WTC11 (cell line): ENCODE measurements around the gene TEN1.

ENCODE experiments used
- CBFB ChIP-seq: sonication (generic); formaldehyde crosslinking; IDR thresholded peaks from 2 replicates; pipeline ENCODE4 v1.8.1; 2022; ENCODE audit warnings: mild to moderate bottlenecking, low read depth, missing genetic modification reagents
- CREB1 ChIP-seq: sonication (generic); formaldehyde crosslinking; IDR thresholded peaks from 2 replicates; pipeline ENCODE4 v1.8.0; 2023; ENCODE audit warnings: mild to moderate bottlenecking, missing genetic modification reagents
- IRF2 ChIP-seq: sonication (generic); formaldehyde crosslinking; IDR thresholded peaks from 2 replicates; pipeline ENCODE4 v1.8.0; 2022; ENCODE audit warnings: low read depth, missing genetic modification reagents, borderline replicate concordance
- NFYB ChIP-seq: sonication (generic); formaldehyde crosslinking; conservative IDR thresholded peaks from 2 replicates; pipeline ENCODE4 v1.8.0; 2022; ENCODE audit warnings: low read depth, missing genetic modification reagents
- SP1 ChIP-seq: sonication (generic); formaldehyde crosslinking; conservative IDR thresholded peaks from 2 replicates; pipeline ENCODE4 v1.8.1; 2022; ENCODE audit warnings: missing genetic modification reagents
- TCF7 ChIP-seq: sonication (generic); formaldehyde crosslinking; IDR thresholded peaks from 2 replicates; pipeline ENCODE4 v1.8.0; 2022; ENCODE audit warnings: mild to moderate bottlenecking, low read depth, missing genetic modification reagents, moderate library complexity
- TEAD4 ChIP-seq: sonication (generic); formaldehyde crosslinking; IDR thresholded peaks from 2 replicates; pipeline ENCODE4 v1.8.0; 2022; ENCODE audit warnings: mild to moderate bottlenecking, missing genetic modification reagents
- ZNF317 ChIP-seq: sonication (generic); formaldehyde crosslinking; IDR thresholded peaks from 2 replicates; pipeline ENCODE4 v1.8.1; 2023; ENCODE audit warnings: low read depth, mild to moderate bottlenecking, moderate library complexity, missing genetic modification reagents, borderline replicate concordance
- TF ChIP-seq, protein P1 (sequence below): fragments of 200-600 bp; IDR thresholded peaks from 2 replicates; pipeline ENCODE4 v1.8.0; 2022; ENCODE audit warnings: antibody characterized with exemption
- TF ChIP-seq, protein P2 (sequence below): sonication (generic); formaldehyde crosslinking; conservative IDR thresholded peaks from 2 replicates; pipeline ENCODE4 v1.8.1; 2022; ENCODE audit warnings: mild to moderate bottlenecking, missing genetic modification reagents
- TF ChIP-seq, protein P3 (sequence below): sonication (generic); formaldehyde crosslinking; IDR thresholded peaks from 2 replicates; pipeline ENCODE4 v1.8.1; 2023; ENCODE audit warnings: mild to moderate bottlenecking, missing genetic modification reagents, moderate library complexity
- TF ChIP-seq, protein P4 (sequence below): sonication (generic); formaldehyde crosslinking; IDR thresholded peaks from 2 replicates; pipeline ENCODE4 v1.8.1; 2023; ENCODE audit warnings: mild to moderate bottlenecking, missing genetic modification reagents
- TF ChIP-seq, protein P5 (sequence below): sonication (generic); formaldehyde crosslinking; IDR thresholded peaks from 2 replicates; pipeline ENCODE4 v1.8.0; 2022; ENCODE audit warnings: mild to moderate bottlenecking, missing genetic modification reagents

DNA sequence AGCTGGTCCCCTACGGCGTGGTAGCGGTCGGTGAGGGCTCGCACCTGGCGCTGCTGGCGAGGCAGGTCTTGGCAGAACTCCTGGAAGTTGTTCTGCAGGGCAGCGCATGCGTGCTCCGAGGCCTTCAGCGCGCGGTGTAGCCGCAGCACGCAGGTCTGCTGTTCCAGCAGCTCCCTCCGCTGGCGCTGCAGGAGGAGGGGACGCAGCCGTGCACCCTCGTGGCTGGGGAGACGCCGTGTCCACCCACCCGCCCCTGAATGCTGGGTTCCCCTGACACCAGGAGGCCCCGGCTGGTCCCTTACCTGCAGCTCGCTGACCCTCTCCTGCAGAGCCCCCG lies 35.9 kb downstream of the TEN1 start:
- TF ChIP-seq, protein P1, sequence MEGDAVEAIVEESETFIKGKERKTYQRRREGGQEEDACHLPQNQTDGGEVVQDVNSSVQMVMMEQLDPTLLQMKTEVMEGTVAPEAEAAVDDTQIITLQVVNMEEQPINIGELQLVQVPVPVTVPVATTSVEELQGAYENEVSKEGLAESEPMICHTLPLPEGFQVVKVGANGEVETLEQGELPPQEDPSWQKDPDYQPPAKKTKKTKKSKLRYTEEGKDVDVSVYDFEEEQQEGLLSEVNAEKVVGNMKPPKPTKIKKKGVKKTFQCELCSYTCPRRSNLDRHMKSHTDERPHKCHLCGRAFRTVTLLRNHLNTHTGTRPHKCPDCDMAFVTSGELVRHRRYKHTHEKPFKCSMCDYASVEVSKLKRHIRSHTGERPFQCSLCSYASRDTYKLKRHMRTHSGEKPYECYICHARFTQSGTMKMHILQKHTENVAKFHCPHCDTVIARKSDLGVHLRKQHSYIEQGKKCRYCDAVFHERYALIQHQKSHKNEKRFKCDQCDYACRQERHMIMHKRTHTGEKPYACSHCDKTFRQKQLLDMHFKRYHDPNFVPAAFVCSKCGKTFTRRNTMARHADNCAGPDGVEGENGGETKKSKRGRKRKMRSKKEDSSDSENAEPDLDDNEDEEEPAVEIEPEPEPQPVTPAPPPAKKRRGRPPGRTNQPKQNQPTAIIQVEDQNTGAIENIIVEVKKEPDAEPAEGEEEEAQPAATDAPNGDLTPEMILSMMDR, result no peak
- TF ChIP-seq ZNF317 (CRISPR knock-in tag) (no peak), SP1 (CRISPR knock-in tag) (no peak), TCF7 (CRISPR knock-in tag) (no peak), CREB1 (CRISPR knock-in tag) (no peak), NFYB (CRISPR knock-in tag) (no peak), IRF2 (CRISPR knock-in tag) (no peak), TEAD4 (CRISPR knock-in tag) (no peak), CBFB (no peak)
- TF ChIP-seq, protein P2, sequence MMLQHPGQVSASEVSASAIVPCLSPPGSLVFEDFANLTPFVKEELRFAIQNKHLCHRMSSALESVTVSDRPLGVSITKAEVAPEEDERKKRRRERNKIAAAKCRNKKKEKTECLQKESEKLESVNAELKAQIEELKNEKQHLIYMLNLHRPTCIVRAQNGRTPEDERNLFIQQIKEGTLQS (CRISPR knock-in tag), result no peak
- TF ChIP-seq, protein P3, sequence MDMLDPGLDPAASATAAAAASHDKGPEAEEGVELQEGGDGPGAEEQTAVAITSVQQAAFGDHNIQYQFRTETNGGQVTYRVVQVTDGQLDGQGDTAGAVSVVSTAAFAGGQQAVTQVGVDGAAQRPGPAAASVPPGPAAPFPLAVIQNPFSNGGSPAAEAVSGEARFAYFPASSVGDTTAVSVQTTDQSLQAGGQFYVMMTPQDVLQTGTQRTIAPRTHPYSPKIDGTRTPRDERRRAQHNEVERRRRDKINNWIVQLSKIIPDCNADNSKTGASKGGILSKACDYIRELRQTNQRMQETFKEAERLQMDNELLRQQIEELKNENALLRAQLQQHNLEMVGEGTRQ, result no peak
- TF ChIP-seq, protein P4, sequence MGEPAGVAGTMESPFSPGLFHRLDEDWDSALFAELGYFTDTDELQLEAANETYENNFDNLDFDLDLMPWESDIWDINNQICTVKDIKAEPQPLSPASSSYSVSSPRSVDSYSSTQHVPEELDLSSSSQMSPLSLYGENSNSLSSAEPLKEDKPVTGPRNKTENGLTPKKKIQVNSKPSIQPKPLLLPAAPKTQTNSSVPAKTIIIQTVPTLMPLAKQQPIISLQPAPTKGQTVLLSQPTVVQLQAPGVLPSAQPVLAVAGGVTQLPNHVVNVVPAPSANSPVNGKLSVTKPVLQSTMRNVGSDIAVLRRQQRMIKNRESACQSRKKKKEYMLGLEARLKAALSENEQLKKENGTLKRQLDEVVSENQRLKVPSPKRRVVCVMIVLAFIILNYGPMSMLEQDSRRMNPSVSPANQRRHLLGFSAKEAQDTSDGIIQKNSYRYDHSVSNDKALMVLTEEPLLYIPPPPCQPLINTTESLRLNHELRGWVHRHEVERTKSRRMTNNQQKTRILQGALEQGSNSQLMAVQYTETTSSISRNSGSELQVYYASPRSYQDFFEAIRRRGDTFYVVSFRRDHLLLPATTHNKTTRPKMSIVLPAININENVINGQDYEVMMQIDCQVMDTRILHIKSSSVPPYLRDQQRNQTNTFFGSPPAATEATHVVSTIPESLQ, result no peak
- TF ChIP-seq, protein P5, sequence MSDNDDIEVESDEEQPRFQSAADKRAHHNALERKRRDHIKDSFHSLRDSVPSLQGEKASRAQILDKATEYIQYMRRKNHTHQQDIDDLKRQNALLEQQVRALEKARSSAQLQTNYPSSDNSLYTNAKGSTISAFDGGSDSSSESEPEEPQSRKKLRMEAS (CRISPR knock-in tag), result no peak
